Activated naive CD4-positive, alpha-beta T cell treated with anti-CD3 and anti-CD28 coated beads, Interleukin-2, amount 50 U/mL, for 24 hours (primary cell): ENCODE measurements around the gene OR51B5.
"Not testable (repeated sequence)": the region's sequence is repeated elsewhere in the genome, so short reads cannot be mapped to it uniquely, and the experiment has no call there.

Source experiments
- H3K27ac Mint-ChIP-seq: one replicate; pipeline ENCODE4 v1.8.0; 2021; ENCODE audit warnings: mild to moderate bottlenecking, mixed read lengths
- H3K27me3 Mint-ChIP-seq: one replicate; pipeline ENCODE4 v1.8.0; 2021; ENCODE audit warnings: mixed read lengths
- H3K36me3 Mint-ChIP-seq: one replicate; pipeline ENCODE4 v1.8.0; 2021; ENCODE audit warnings: mixed read lengths
- H3K4me1 Mint-ChIP-seq: one replicate; pipeline ENCODE4 v1.8.0; 2021; ENCODE audit warnings: mixed read lengths
- H3K4me3 Mint-ChIP-seq: one replicate; pipeline ENCODE4 v1.8.0; 2021; ENCODE audit warnings: mild to moderate bottlenecking, mixed read lengths
- H3K9me3 Mint-ChIP-seq: one replicate; pipeline ENCODE4 v1.8.0; 2021; ENCODE audit warnings: mixed read lengths

Gene OR51B5

DNA sequence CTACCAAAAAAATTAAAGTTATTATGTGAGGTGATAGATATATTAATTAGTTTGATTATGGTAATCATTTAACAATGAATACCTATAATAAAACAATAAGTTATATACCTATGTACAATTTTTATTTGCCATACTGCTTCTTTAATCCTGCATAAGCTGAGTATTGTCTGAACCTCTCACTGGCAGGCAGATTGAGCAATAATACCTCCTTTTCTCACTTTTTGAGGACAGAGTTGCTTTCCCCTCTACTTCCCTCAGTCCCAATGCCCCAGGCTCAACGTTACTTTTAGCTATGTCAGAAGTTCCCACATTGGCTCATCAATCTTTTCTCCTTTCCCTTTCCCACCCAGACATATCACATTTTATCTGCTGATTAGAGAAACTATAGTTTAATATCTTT is 6.2 kb upstream of the OR51B5 start:
- H3K27ac Mint-ChIP-seq, result no peak overlapping the region
- H3K9me3 Mint-ChIP-seq, result no peaks in the 10 kb centered on the region
- H3K36me3 Mint-ChIP-seq, result no peaks in the 10 kb centered on the region
- peaks cover 9% of the 10 kb centered on the region for H3K27me3 Mint-ChIP-seq
- no peaks in the 10 kb centered on the region for H3K4me1 Mint-ChIP-seq
- no peak overlapping the region for H3K4me3 Mint-ChIP-seq

DNA sequence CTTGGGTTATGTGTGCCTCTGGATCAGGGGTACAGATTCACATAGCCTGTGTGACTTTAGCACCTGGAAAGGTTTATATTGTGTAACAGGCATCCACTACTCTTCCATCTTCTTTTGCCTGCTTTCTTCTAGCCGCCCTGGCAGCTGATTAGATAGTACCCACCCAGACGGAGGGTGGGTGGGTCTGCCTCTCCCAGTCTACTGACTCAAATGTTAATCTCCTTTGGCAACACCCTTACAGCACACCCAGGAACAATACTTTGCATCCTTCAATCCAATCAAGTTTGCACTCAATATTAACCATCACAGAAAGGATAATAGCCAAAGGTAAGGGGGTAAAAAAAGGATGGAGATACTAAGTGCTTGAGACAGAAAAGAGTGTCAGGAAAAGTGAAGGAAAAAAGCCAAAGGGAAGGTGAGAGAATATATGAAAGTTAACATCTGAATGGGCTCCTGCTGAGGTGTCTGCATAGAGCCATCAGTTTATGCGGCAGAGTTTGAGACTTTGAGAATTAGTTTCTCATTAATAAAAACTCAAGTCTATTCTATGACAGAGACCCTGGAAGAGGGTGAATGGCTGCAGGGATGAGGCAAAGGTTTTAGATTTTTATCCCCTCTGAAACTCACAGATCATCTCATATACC is 5.3 kb upstream of the OR51B5 start:
- peaks cover 11% of the 10 kb centered on the region for H3K27me3 Mint-ChIP-seq
- no peaks in the 10 kb centered on the region for H3K36me3 Mint-ChIP-seq
- no peak overlapping the region for H3K4me3 Mint-ChIP-seq

DNA sequence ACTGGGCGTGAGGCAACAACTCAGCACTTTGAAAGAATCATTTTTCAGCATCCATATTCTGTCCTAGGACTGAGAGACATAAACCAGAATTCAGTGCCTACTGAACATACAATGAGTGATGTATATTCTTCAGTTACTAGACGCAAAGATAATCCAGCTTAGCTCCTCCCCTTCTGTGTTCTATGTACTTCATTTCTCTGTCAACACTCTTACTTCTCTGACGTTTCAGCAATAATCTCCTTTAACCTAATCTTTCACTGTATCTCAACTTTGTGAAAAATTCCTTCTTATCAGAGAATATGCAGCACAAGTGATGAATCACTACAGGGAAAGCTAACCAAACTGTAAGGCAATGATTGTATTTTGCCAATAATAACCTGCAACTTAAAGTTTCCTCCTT is 2.5 kb upstream of the OR51B5 start:
- Mint-ChIP-seq H3K9me3 (no peaks in the 10 kb centered on the region), H3K4me1 (no peaks in the 10 kb centered on the region), H3K27me3 (peaks cover 13% of the 10 kb centered on the region), H3K27ac (no peak overlapping the region), H3K36me3 (no peaks in the 10 kb centered on the region), H3K4me3 (no peak overlapping the region)

More for the DNA sequence above, 5.3 kb upstream of the OR51B5 start:
- no peak overlapping the region for H3K27ac Mint-ChIP-seq
- H3K9me3 Mint-ChIP-seq, result no peaks in the 10 kb centered on the region
- no peaks in the 10 kb centered on the region for H3K4me1 Mint-ChIP-seq

DNA sequence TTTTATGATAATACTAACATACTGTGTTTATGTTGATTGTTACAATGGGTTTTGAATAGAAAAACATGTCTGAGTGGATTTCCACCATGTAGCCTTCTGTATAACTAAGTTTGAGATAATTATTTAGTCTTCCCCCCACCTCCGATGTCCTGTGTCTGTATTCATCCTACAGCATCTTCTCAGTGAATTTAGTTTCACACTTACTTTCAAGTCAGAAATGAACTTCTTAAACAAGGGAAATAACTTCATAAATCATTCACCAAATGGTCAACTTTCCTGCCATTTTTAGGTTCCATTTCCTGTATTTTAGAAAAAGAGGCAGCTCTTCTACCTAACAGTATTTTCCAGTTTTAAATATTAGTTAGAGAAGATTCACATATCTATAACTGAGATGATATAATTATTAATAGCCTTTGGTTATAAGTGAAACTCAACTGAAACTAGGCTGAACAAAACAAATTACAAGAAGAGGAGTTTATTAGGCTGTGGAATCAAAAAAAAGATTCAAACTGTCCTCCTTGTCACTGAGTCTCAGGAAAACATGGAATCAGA is 3.5 kb downstream of the OR51B5 start:
- H3K9me3 Mint-ChIP-seq, result no peaks in the 10 kb centered on the region
- peaks cover 6% of the 10 kb centered on the region for H3K27me3 Mint-ChIP-seq
- no peaks in the 10 kb centered on the region for H3K4me1 Mint-ChIP-seq
- H3K27ac Mint-ChIP-seq, result no peak overlapping the region
- H3K4me3 Mint-ChIP-seq, result no peak overlapping the region
- H3K36me3 Mint-ChIP-seq, result no peaks in the 10 kb centered on the region

DNA sequence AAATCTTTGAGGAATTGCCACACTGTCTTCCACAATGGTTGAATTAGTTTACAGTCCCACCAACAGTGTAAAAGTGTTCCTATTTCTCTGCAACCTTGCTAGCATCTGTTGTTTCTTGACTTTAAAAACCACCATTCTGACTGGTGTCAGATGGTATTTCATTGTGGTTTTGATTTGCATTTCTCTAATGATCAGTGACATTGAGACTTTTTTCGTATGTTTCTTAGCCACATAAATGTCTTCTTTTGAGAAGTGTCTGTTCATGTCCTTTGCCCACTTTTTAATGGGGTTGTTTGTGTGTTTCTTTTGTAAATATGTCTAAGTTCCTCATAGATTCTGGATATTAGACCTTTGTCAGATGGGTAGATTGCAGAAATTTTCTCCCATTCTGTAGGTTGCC is 6.1 kb downstream of the OR51B5 start:
- H3K4me1 Mint-ChIP-seq, H3K9me3 Mint-ChIP-seq, H3K4me3 Mint-ChIP-seq, H3K27ac Mint-ChIP-seq, H3K36me3 Mint-ChIP-seq, H3K27me3 Mint-ChIP-seq: not testable (repeated sequence)

DNA sequence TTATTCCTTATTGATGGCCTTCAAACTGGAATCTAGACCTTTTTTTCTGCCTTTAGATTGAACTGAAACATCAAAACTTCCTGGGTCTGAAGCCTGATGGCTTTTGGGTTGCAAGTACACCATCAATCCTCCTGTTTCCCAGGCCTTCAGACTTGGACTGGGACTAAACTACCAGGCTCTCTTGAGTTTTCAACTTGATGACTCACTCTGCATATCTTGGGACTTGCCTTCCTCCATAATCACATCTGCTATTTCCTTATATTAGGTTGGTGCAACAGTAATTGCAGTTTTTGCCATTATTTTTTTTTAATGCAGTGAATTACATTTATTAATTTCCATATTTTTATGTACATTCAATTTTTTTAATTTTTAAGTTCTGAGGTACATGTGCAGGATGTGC is 7.0 kb downstream of the OR51B5 start:
- no peaks in the 10 kb centered on the region for H3K9me3 Mint-ChIP-seq
- H3K4me1 Mint-ChIP-seq, result no peaks in the 10 kb centered on the region
- H3K27ac Mint-ChIP-seq, result no peak overlapping the region
- H3K36me3 Mint-ChIP-seq, result no peaks in the 10 kb centered on the region
- H3K4me3 Mint-ChIP-seq, result no peak overlapping the region
- peaks cover 6% of the 10 kb centered on the region for H3K27me3 Mint-ChIP-seq

DNA sequence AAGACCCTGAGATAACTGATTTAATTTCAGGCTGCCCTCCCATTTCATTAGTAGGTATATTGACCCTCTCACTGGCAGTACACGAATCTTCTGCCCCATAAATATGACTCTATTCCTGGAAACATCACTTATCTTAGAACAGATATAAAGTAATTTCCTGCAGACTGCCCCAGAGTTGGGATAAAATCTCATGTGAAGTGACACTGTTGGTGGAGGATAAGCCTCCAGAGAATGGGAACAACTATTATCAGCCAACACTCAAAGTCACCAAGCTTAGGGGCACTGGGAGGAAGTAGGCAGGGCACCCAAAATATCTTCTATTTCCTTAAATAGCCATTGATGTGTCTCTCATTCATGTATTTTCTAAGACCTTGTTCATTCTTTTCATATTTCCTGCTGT is 8.2 kb downstream of the OR51B5 start:
- Mint-ChIP-seq H3K4me1 (no peaks in the 10 kb centered on the region), H3K4me3 (no peak overlapping the region), H3K36me3 (no peaks in the 10 kb centered on the region), H3K27ac (no peak overlapping the region), H3K27me3 (peaks cover 6% of the 10 kb centered on the region), H3K9me3 (no peaks in the 10 kb centered on the region)

DNA sequence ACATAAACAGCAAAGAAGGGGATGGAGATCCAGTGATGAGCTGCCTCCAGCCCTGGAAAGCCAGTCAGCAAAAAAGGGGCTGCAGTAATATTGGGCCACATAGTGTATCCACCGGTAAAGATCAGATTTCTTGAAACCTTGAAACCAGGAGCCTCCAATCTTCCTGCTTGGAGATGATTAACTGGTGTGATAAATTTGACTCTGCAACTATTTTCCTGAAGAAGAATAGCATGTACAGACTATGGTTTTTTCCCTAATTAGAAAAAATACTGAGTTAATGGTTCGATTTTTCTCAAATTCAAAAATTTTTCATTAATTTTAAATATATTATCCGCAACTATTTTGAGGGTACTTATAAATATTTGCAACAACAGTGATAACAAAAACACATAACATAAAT is 19.1 kb downstream of the OR51B5 start, which contains the start of gene OR51B2:
Gene OR51B2 (minus strand): TSS at position 101 of the 400 bp plus-strand sequence. CDS start 0 bp downstream, at position 101.
- Mint-ChIP-seq H3K36me3 (no peaks in the 10 kb centered on the region), H3K27me3 (no peaks in the 10 kb centered on the region), H3K4me3 (no peak within 1 kb of the TSS), H3K9me3 (no peaks in the 10 kb centered on the region), H3K27ac (no peak within 1 kb of the TSS), H3K4me1 (no peaks in the 10 kb centered on the region)

DNA sequence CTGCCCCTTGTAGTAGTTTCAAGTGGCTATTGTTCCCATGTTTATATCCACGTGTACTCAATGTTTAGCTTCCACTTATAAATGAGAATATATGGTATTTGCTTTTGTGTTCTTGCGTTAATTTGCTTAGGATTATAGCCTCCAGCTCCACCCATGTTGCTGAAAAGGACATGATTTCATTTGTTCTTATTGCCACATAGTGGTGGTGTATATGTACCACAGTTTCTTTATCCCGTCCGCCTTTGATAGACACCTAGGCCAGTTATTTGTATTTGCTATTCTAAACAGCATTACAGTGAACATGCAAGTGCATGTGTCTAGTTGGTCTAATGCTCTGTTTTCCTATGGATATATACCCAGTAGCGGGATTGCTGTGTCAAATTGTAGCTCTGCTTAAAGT is 26.0 kb downstream of the OR51B5 start:
- Mint-ChIP-seq H3K4me3 (no peak overlapping the region), H3K27me3 (peaks cover 2% of the 10 kb centered on the region), H3K27ac (no peak overlapping the region), H3K9me3 (no peaks in the 10 kb centered on the region), H3K36me3 (no peaks in the 10 kb centered on the region), H3K4me1 (no peaks in the 10 kb centered on the region)

DNA sequence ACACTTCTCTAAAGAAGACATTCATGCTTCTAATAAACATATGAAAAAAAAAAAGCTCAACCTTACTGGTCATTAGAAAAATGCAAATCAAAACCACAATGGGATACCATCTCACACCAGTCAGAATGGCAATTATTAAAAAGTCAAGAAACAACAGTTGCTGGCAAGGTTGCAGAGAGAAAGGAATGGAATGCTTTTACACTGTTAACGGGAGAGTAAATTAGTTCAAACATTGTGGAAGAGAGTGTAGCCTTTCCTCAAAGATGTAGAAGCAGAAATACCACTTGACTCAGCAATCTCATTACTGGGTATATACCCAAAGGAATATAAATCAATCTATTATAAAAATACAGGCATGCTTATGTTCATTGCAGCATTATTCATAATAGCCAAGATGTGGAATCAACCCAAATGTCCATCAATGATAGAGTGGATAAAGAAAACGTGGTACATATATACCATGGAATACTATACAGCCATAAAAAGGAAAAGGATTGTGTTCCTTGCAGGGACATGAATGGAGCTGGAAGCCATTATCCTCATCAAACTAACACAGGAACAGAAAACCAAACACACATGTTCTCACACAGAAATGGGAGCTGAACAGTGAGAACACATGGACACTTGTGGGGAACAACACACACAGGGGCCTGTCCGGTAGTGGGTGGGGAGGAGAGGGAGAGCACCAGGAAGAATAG is 29.8 kb downstream of the OR51B5 start:
- not testable (repeated sequence) for H3K9me3 Mint-ChIP-seq, H3K36me3 Mint-ChIP-seq, H3K27me3 Mint-ChIP-seq, H3K4me1 Mint-ChIP-seq, H3K27ac Mint-ChIP-seq, H3K4me3 Mint-ChIP-seq

DNA sequence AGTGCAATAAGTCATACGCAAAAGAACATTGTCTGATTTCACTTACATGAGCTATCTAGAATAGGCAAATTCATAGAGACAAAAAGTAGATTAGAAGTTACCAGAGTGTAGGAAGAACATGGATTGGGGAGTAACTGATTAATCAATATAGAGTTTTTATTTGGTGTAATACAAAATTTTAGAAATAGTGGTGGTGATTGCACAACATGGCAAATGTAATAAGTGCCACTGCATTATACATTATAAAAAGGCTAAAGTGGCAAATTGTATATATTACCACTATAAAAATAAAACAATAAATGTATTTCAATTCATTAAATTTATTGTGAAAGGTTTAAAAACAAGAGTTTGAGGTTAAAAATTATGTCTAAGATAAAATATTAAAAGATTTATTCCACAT is 32.9 kb downstream of the OR51B5 start:
- H3K27me3 Mint-ChIP-seq, result peaks cover 5% of the 10 kb centered on the region
- no peaks in the 10 kb centered on the region for H3K36me3 Mint-ChIP-seq
- H3K4me3 Mint-ChIP-seq, result no peak overlapping the region
- no peaks in the 10 kb centered on the region for H3K9me3 Mint-ChIP-seq
- H3K27ac Mint-ChIP-seq, result no peak overlapping the region
- H3K4me1 Mint-ChIP-seq, result no peaks in the 10 kb centered on the region

DNA sequence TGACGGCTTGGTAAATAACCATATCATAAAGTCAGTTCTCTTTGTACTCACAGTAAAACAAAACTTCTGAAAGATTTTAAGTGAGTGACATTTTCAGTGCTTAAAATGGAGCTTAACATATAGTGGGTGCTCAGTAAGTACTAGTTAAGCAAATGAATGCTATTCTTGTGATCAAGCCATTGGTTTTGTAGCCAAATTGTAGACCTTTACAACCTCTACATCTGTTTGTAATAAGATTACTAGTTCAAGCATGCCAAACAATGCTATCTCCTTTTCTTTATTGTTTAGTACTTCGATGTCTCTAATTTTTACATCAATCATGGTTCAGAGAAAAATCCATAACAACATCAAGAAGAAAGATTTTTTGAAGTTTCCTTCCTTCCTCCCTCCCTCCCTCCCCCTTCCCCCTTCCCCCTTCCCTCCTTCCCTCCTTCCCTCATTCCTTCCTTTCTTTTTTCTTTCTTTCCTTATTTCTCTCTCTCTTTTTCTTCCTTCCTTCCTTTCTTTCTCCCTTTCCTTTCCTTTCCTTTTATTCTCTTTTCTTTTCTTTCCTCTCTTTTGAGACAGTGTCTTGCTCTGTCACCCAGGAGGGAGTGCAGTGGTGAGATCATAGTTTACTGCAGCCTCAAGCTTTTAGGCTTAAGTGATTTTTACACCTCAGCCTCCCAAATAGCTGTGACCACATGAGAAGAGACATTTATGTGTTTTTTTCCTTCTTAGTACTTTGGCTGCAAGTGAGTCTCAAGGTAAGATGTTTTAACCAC is 35.9 kb downstream of the OR51B5 start:
- no peaks in the 10 kb centered on the region for H3K4me1 Mint-ChIP-seq
- H3K4me3 Mint-ChIP-seq, result no peak overlapping the region
- no peaks in the 10 kb centered on the region for H3K36me3 Mint-ChIP-seq
- H3K27ac Mint-ChIP-seq, result no peak overlapping the region
- H3K9me3 Mint-ChIP-seq, result no peaks in the 10 kb centered on the region
- H3K27me3 Mint-ChIP-seq, result peaks cover 5% of the 10 kb centered on the region

DNA sequence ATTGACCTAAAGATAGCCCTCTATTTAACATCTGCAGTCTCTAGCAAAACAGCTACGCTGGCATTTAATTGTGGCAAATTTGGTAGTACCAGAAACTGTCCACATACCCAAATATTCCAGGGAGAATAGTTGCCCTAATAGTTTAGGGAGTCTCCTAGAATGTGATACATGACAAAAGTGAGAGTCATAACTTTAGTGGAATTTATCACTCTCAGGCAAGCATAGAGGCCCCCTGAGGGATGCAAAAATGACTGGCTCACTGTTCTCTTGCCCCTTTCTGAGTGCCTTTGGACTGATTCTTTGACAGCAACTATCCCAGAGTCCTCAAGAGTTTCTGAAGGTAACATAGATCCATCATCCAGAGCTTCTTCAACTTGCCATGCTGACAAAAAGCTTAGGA is 39.3 kb downstream of the OR51B5 start:
- H3K4me3 Mint-ChIP-seq, result no peak overlapping the region
- peaks cover 2% of the 10 kb centered on the region for H3K27me3 Mint-ChIP-seq
- H3K9me3 Mint-ChIP-seq, result no peaks in the 10 kb centered on the region

DNA sequence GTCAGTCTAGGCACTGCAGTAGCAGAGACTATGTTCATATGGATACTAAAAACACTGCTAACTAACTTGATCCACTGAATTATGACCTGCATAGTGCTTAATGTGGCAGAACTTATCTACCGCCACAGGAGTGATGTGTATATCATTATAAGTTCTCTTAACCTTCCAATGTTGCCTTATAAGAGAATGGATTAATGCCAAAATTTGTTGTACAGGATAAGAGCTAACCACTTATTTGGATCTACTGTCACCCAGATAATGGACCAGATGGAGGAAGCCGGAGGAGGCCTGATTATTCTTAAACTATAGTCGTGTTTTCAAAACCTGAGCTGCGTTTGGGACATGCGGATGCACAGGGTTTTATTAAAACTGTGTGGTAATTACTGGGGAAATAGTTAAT is 39.7 kb downstream of the OR51B5 start:
- Mint-ChIP-seq H3K27me3 (peaks cover 2% of the 10 kb centered on the region), H3K9me3 (no peaks in the 10 kb centered on the region), H3K4me3 (no peak overlapping the region), H3K36me3 (no peaks in the 10 kb centered on the region), H3K27ac (no peak overlapping the region), H3K4me1 (no peaks in the 10 kb centered on the region)

More for the DNA sequence above, 39.3 kb downstream of the OR51B5 start:
- no peaks in the 10 kb centered on the region for H3K36me3 Mint-ChIP-seq
- H3K4me1 Mint-ChIP-seq, result no peaks in the 10 kb centered on the region
- no peak overlapping the region for H3K27ac Mint-ChIP-seq

DNA sequence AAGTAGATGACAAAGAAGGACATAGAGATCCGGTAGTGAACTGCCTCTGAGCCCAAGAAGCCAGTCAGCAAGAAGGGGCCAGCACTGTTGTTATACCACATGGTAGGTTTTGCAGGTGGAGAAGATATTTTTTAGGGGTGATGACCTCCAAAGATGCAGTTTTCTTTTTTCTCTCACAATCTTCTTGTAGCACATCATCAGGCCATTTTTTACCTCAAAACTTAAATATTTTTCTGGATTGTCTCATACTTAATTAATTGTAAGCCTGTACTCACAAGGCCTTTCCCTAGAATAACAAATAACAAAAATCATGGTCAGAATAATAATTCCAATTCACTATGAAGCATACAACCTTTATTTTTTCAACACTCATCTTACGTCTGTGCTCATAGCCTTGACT is 41.5 kb downstream of the OR51B5 start, which contains the start of gene OR51B4:
Gene OR51B4 (minus strand): TSS at position 101 of the 400 bp plus-strand sequence. CDS start 0 bp downstream, at position 101.
- H3K9me3 Mint-ChIP-seq, result no peaks in the 10 kb centered on the region
- no peak within 1 kb of the TSS for H3K27ac Mint-ChIP-seq
- no peaks in the 10 kb centered on the region for H3K4me1 Mint-ChIP-seq
- H3K27me3 Mint-ChIP-seq, result peaks cover 5% of the 10 kb centered on the region
- H3K36me3 Mint-ChIP-seq, result no peaks in the 10 kb centered on the region
- H3K4me3 Mint-ChIP-seq, result no peak within 1 kb of the TSS

DNA sequence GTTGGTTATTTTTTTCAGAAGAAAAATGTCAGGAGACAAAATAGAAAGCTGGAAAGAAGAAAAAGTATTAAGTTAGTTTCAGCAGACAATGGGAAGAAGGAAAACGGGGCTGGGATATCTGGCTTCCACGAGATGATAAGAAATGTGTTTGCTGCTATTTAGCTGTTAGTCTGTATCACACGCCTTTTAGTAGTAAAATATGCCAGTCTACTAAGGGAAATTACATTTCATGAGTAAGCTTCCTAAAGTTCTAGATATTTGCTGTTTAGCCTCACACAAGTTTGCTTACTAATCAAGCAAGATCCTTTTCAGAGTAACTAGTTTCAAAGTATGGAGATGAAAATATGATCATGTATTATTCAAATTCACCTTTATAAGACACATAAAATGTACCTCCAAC is 43.1 kb downstream of the OR51B5 start:
- Mint-ChIP-seq H3K4me3 (no peak overlapping the region), H3K36me3 (no peaks in the 10 kb centered on the region), H3K27ac (no peak overlapping the region), H3K9me3 (no peaks in the 10 kb centered on the region), H3K27me3 (peaks cover 5% of the 10 kb centered on the region), H3K4me1 (no peaks in the 10 kb centered on the region)
